IPS-18a (cell line): ENCODE data around the gene GAB2.
"Not testable (repeated sequence)": the region's sequence is repeated elsewhere in the genome, so short reads cannot be mapped to it uniquely, and the experiment has no call there.

Experiments
- H3K27ac ChIP-seq: one replicate; pipeline ENCODE4 v1.5.1; 2013; ENCODE audit warnings: low read length
- H3K27me3 ChIP-seq: one replicate; pipeline ENCODE4 v1.6.1; 2013; ENCODE audit warnings: mild to moderate bottlenecking, low read length; ENCODE audit not compliant: control insufficient read depth, insufficient read depth
- H3K36me3 ChIP-seq: one replicate; pipeline ENCODE4 v1.6.1; 2013; ENCODE audit warnings: low read depth, low read length; ENCODE audit not compliant: control insufficient read depth
- H3K4me1 ChIP-seq: one replicate; pipeline ENCODE4 v1.6.1; 2013; ENCODE audit warnings: low read depth, low read length; ENCODE audit not compliant: control insufficient read depth
- H3K4me3 ChIP-seq: one replicate; pipeline ENCODE4 v1.5.1; 2013; ENCODE audit warnings: low read length
- H3K9ac ChIP-seq: one replicate; pipeline ENCODE4 v1.6.1; 2013; ENCODE audit warnings: mild to moderate bottlenecking, low read length, moderate library complexity
- H3K9me3 ChIP-seq: one replicate; pipeline ENCODE4 v1.6.1; 2013; ENCODE audit warnings: low read depth, low read length; ENCODE audit not compliant: control insufficient read depth

Gene GAB2

DNA sequence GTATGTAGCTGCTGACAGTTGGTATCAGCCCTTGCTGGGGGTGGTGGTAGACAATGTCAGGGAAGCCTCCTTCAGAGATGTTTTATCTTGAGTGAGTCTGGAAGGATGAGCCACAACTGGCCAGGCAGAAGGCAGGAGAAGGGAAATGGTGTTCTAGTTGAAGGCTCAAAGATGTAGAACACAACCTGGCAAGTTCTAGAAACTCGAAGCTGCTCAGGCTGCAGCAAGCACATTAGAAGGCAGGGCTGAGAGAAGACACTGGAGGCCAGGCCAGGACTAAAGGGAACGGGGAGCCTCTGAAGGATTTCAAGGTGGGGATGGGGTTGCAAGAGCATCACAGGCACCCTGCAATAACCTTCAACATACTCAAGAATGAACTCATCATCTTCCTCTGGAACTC lies 188.5 kb downstream of the GAB2 start:
- Histone ChIP-seq H3K9ac (no peak overlapping the region), H3K4me3 (no peak overlapping the region), H3K27me3 (no peaks in the 10 kb centered on the region), H3K27ac (no peak overlapping the region), H3K36me3 (no peaks in the 10 kb centered on the region), H3K4me1 (no peaks in the 10 kb centered on the region), H3K9me3 (no peaks in the 10 kb centered on the region)

GRCh38 chr11:78228467-78228866 lies 189.2 kb downstream of the GAB2 start:
- H3K4me3 ChIP-seq: no peak overlapping the region
- H3K9ac ChIP-seq: no peak overlapping the region
- no peaks in the 10 kb centered on the region for H3K36me3 ChIP-seq
- no peak overlapping the region for H3K27ac ChIP-seq
- H3K27me3 ChIP-seq: no peaks in the 10 kb centered on the region
- H3K9me3 ChIP-seq: no peaks in the 10 kb centered on the region
- H3K4me1 ChIP-seq: no peaks in the 10 kb centered on the region

DNA sequence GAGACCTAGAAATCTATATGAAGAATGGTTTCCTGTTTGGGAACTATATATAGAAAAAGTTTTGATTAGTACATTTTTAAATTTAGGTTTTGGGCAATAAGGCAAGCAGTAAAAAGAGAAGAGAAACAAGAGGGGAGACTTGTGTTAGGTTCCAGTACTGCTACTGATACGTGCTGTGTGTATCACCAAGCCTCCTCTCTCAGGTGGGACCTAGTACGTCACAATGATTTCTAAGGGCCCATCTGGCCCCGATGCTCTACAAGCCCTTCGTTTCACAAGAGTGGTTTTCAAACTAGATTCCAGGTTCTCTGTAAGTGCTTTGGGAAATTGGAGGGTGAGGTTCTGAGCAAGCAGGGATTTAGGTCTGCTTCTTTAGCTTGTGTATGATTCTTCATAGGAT lies 189.7 kb downstream of the GAB2 start:
- Histone ChIP-seq H3K27me3 (no peaks in the 10 kb centered on the region), H3K4me3 (no peak overlapping the region), H3K36me3 (no peaks in the 10 kb centered on the region), H3K27ac (no peak overlapping the region), H3K9me3 (no peaks in the 10 kb centered on the region), H3K9ac (no peak overlapping the region), H3K4me1 (no peaks in the 10 kb centered on the region)

DNA sequence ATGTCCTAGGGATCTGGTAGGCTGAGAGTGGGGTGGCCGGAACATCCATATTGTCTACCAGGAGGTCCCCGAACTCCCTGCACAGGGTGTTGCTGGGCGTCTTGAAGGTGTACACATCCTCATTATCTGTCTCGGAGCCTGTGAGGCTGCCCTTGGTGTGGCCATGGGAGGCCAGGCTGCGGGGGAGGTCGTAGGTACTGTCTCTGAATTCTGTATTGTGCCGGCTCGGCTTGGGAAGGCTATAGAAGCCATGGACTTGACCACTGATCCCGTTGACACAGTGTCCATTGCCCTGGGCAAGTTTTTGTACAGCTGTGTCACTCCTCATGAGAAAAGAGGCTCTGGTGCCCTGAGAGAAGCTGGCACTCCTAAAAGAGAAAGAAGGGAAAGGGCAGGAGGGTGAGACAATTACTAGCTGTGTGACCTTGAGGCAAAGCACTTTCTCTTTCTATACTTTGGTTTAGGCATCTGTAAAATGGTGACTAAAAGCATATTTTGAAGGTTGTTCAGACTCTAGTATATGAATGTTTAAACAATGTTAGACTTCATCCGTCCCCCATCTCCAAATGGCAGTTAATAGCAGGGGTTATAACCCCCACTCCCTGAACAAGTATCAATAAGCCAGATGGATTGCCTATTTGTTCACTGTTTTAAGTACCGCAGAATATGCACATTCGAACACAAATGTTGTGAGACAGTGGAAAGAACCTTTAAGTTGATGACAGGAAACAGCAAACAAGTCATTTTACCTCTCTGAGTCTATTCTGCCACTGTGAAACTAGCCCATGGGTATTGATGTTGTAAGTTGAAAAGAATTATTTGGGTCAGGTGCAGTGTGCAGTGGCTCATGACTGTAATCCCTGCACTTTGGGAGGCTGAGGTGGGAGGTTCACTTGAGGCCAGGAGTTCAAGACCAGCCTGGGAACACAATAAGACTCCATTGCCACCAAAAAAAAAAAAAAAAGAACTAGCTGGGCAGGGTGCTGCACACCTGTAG lies 190.6 kb downstream of the GAB2 start:
- Histone ChIP-seq H3K9me3 (no peaks in the 10 kb centered on the region), H3K27me3 (no peaks in the 10 kb centered on the region), H3K9ac (no peak overlapping the region), H3K36me3 (no peaks in the 10 kb centered on the region), H3K27ac (no peak overlapping the region), H3K4me1 (no peaks in the 10 kb centered on the region), H3K4me3 (no peak overlapping the region)

- no peaks in the 10 kb centered on the region for H3K27me3 ChIP-seq
- no peaks in the 10 kb centered on the region for H3K36me3 ChIP-seq
- H3K4me3 ChIP-seq: no peak overlapping the region
- no peak overlapping the region for H3K9ac ChIP-seq
- H3K9me3 ChIP-seq: no peaks in the 10 kb centered on the region
- no peak overlapping the region for H3K27ac ChIP-seq
- H3K4me1 ChIP-seq: no peaks in the 10 kb centered on the region
Measured at GRCh38 chr11:78224906-78225420, 192.7 kb downstream of the GAB2 start.

GRCh38 chr11:78224506-78224905 lies 193.1 kb downstream of the GAB2 start:
- Histone ChIP-seq H3K4me3 (no peak overlapping the region), H3K36me3 (no peaks in the 10 kb centered on the region), H3K9me3 (no peaks in the 10 kb centered on the region), H3K4me1 (no peaks in the 10 kb centered on the region), H3K27me3 (no peaks in the 10 kb centered on the region), H3K9ac (no peak overlapping the region), H3K27ac (no peak overlapping the region)

- Histone ChIP-seq H3K4me3 (no peak overlapping the region), H3K9ac (no peak overlapping the region), H3K36me3 (no peaks in the 10 kb centered on the region), H3K27me3 (no peaks in the 10 kb centered on the region), H3K4me1 (no peaks in the 10 kb centered on the region), H3K9me3 (no peaks in the 10 kb centered on the region), H3K27ac (no peak overlapping the region)
Measured at GRCh38 chr11:78223320-78223954, 194.2 kb downstream of the GAB2 start.

DNA sequence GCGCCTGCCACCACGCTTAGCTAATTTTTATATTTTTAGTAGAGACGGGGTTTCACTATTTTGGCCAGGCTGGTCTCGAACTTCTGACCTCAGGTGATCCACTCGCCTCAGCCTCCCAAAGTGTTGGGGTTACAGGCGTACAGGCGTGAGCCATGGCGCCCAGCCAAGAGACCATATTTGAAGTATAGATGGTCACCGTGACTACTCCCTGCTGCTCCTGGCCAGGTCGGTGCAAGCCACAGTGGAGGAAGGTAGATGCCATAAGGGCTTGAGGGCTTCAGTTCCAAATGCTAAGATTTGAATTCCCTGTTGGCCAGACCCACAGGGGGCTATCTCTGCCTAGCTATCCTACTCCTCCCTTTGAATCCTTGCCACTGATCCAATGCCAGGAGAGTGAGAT lies 194.9 kb downstream of the GAB2 start:
- H3K4me3 ChIP-seq, H3K27me3 ChIP-seq, H3K4me1 ChIP-seq, H3K9me3 ChIP-seq, H3K27ac ChIP-seq, H3K36me3 ChIP-seq, H3K9ac ChIP-seq: not testable (repeated sequence)

DNA sequence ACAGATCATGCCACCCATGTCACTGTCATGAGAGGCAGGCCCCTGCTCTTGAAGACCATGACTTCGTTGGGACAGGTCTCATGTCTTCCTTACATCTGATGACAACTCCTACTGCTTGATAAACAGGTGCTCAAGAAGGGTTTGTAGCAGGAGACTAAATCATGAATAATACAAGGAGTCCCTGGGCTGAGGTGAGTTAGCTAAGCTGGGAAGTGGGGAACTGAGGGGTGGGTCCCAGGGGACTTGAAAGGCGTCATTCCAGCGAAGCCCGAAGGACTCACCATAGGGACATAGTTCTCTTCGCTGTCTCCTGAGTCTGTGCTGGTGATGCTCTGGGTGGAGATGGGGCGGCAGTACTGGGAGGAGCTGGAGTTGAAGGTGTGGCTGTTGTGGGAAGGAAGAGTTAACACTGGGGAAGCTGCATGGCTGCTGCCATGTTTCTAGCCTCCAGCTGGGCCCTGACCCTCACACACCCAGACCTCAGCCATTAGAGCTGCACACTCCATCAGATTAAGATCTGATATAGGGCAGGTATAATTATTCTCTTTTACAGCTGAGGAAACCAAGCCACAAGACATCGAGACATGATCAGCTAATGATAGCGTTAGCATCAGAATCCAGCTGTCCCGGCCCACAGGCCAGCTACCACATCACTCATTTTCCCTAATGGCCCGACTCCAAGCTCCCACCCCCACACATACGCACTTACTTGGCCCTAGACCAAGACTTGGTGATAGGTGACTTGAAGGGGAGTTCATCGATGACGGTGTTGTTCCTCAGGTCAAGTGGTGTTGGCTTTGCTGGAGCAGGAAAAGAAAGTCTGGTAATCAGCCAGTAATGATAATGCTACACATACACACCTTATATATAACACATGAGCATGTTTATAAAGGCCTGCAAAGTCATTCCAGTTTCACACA lies 196.0 kb downstream of the GAB2 start:
- Histone ChIP-seq H3K4me3 (no peak overlapping the region), H3K9ac (no peak overlapping the region), H3K4me1 (no peaks in the 10 kb centered on the region), H3K27me3 (no peaks in the 10 kb centered on the region), H3K27ac (no peak overlapping the region), H3K9me3 (no peaks in the 10 kb centered on the region), H3K36me3 (no peaks in the 10 kb centered on the region)

DNA sequence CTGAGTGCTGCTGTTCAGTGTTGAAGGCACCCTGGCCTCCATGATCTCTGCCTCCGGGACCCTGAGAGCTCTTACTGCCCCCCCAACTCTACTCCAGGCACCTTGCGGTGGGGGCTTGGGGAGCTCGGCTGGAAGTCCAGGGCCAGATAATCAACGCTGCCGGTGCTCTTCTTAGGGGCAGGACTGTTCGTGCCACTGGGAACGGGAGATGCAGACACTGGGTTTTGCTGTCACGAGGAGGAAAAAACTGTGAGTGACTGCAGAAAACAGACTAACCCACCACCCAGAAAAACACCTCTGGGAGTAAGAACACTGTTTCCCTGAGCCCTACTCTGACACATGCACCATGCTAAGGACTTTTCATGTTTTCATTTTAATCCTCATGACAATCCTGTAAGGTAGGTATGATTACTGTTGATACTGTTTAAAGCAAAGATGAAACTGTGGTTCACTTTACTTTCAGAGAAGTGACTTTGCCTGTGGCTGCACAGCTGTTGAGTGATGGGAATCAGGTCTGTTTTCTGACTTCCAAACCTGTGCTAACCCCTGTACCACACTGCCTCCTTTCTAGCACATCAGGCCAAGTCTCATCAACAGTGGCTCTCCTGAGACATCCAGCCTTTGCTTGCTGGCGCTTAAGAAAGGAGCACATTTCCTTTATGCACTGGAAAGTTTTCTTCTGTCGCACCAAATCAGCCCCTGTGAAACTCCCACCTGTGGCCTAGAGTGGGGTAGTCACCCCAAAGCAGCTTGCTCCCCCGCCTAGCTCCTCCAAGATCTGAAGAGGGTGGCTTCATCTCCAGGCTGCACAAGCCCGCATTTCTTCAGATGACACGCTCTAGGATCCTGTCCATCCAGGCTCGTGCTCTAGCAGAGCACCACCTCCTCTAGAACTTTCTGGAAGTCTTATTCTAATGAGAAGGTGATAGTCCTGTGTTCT lies 197.1 kb downstream of the GAB2 start:
- Histone ChIP-seq H3K36me3 (no peaks in the 10 kb centered on the region), H3K9ac (no peak overlapping the region), H3K27ac (no peak overlapping the region), H3K27me3 (no peaks in the 10 kb centered on the region), H3K9me3 (no peaks in the 10 kb centered on the region), H3K4me3 (no peak overlapping the region), H3K4me1 (no peaks in the 10 kb centered on the region)
